Natural killer cell treated with Interleukin-12 subunit alpha and Interleukin-12 subunit beta and Interleukin-15 and Interleukin-18, amount 100 ng/mL, for 72 hours (primary cell): Measurements from ENCODE around the gene SNCAIP. TPM values are rescaled to one million over a fixed set of nuclear protein-coding genes. Genes with fewer than 3 reads are reported as not detected.
"Not testable (repeated sequence)": the region's sequence is repeated elsewhere in the genome, so short reads cannot be mapped to it uniquely, and the experiment has no call there.

Source experiments
- ATAC-seq, 2 donors: fragments of 150-1000 bp; cut with Tn5 transposase in 1 of 2; sonication (Bioruptor Pico), chemical (Tn5 transposase) in 1 of 2; 2 replicates each; pipeline ENCODE4 v1.10.0; 2021
- DNase-seq: peaks from one replicate; pipeline ENCODE4 v3.0.0; 2022; ENCODE audit warnings: low spot score
- H3K27ac Mint-ChIP-seq, 2 donors: 1 replicate in 1 of 2; 2 replicates in 1 of 2; pipeline ENCODE4 v1.8.0; 2022; ENCODE audit warnings: mixed read lengths in 2 of 2, mild to moderate bottlenecking in 1 of 2, moderate library complexity in 1 of 2
- H3K27me3 Mint-ChIP-seq, 2 donors: 1 replicate in 1 of 2; 2 replicates in 1 of 2; pipeline ENCODE4 v1.8.0; 2022; ENCODE audit warnings: mixed read lengths in 2 of 2
- H3K36me3 Mint-ChIP-seq: one replicate; pipeline ENCODE4 v1.8.0; 2022; ENCODE audit warnings: mixed read lengths
- H3K4me1 Mint-ChIP-seq, 2 donors: 1 replicate in 1 of 2; 2 replicates in 1 of 2; pipeline ENCODE4 v1.8.0; 2022; ENCODE audit warnings: low read depth in 2 of 2, mixed read lengths in 2 of 2, mild to moderate bottlenecking in 1 of 2
- H3K4me3 Mint-ChIP-seq: one replicate; pipeline ENCODE4 v1.8.0; 2022; ENCODE audit warnings: mixed read lengths
- H3K9me3 Mint-ChIP-seq: 2 replicates; pipeline ENCODE4 v1.8.0; 2022; ENCODE audit warnings: mixed read lengths
- total RNA-seq, 2 donors: library from RNA; stranded (reverse); gene quantifications; one replicate each; pipeline ENCODE4 v1.2.3, GENCODE V29; 2022

SNCAIP gene
- total RNA-seq, 2 donors from 2014 or later = not detected

- no peaks in the 10 kb centered on the region for H3K27me3 Mint-ChIP-seq
Measured at GRCh38 chr5:122356855-122357254, 44.8 kb downstream of the SNCAIP start.

GRCh38 chr5:122358372-122358979, 46.4 kb downstream of the SNCAIP start:
- H3K27me3 Mint-ChIP-seq = no peaks in the 10 kb centered on the region
- H3K36me3 Mint-ChIP-seq = no peaks in the 10 kb centered on the region
- ATAC-seq (no peak), DNase-seq (no peak)
- no peaks in the 10 kb centered on the region for H3K4me1 Mint-ChIP-seq
- H3K4me3 Mint-ChIP-seq = no peak overlapping the region
- no peak overlapping the region for H3K27ac Mint-ChIP-seq
- H3K9me3 Mint-ChIP-seq = peaks cover 6% of the 10 kb centered on the region

More at GRCh38 chr5:122356855-122357254, 44.8 kb downstream of the SNCAIP start:
- Mint-ChIP-seq H3K36me3 (no peaks in the 10 kb centered on the region), H3K4me3 (no peak overlapping the region), H3K27ac (no peak overlapping the region), H3K9me3 (peaks cover 6% of the 10 kb centered on the region), H3K4me1 (no peaks in the 10 kb centered on the region)
- no peak for DNase-seq
- no peak for ATAC-seq

- DNase-seq (no peak), ATAC-seq (no peak)
- Mint-ChIP-seq H3K9me3 (peaks cover 15% of the 10 kb centered on the region), H3K4me3 (no peak overlapping the region), H3K4me1 (no peaks in the 10 kb centered on the region), H3K27me3 (no peaks in the 10 kb centered on the region), H3K36me3 (no peaks in the 10 kb centered on the region), H3K27ac (no peak overlapping the region)
Measured at GRCh38 chr5:122362361-122362760, 50.3 kb downstream of the SNCAIP start.

- DNase-seq = no peak
- no peaks in the 10 kb centered on the region for H3K27me3 Mint-ChIP-seq
- H3K27ac Mint-ChIP-seq = no peak overlapping the region
- no peak overlapping the region for H3K4me3 Mint-ChIP-seq
- peaks cover 15% of the 10 kb centered on the region for H3K9me3 Mint-ChIP-seq
- ATAC-seq = no peak
- H3K4me1 Mint-ChIP-seq = no peaks in the 10 kb centered on the region
- H3K36me3 Mint-ChIP-seq = no peaks in the 10 kb centered on the region
Measured at GRCh38 chr5:122363623-122364022, 51.6 kb downstream of the SNCAIP start.

- H3K4me3 Mint-ChIP-seq = no peak overlapping the region
- H3K27ac Mint-ChIP-seq = no peak overlapping the region
- DNase-seq (no peak), ATAC-seq (no peak)
- H3K4me1 Mint-ChIP-seq = no peaks in the 10 kb centered on the region
- no peaks in the 10 kb centered on the region for H3K27me3 Mint-ChIP-seq
- H3K9me3 Mint-ChIP-seq = peaks cover 17% of the 10 kb centered on the region
- H3K36me3 Mint-ChIP-seq = no peaks in the 10 kb centered on the region
Measured at GRCh38 chr5:122366501-122366900, 54.5 kb downstream of the SNCAIP start.

GRCh38 chr5:122367456-122367855, 55.4 kb downstream of the SNCAIP start:
- Mint-ChIP-seq H3K4me3 (no peak overlapping the region), H3K36me3 (no peaks in the 10 kb centered on the region), H3K27me3 (no peaks in the 10 kb centered on the region), H3K4me1 (no peaks in the 10 kb centered on the region), H3K27ac (no peak overlapping the region), H3K9me3 (peaks cover 17% of the 10 kb centered on the region)
- DNase-seq (no peak), ATAC-seq (no peak)

GRCh38 chr5:122368510-122369251, 56.6 kb downstream of the SNCAIP start:
- DNase-seq (no peak), ATAC-seq (no peak)
- H3K27me3 Mint-ChIP-seq = no peaks in the 10 kb centered on the region
- peaks cover 20% of the 10 kb centered on the region for H3K9me3 Mint-ChIP-seq
- H3K36me3 Mint-ChIP-seq = no peaks in the 10 kb centered on the region
- no peak overlapping the region for H3K4me3 Mint-ChIP-seq
- no peaks in the 10 kb centered on the region for H3K4me1 Mint-ChIP-seq
- H3K27ac Mint-ChIP-seq = no peak overlapping the region

- Mint-ChIP-seq H3K4me3 (no peak overlapping the region), H3K36me3 (no peaks in the 10 kb centered on the region), H3K4me1 (no peaks in the 10 kb centered on the region), H3K27ac (no peak overlapping the region), H3K27me3 (no peaks in the 10 kb centered on the region), H3K9me3 (peaks cover 20% of the 10 kb centered on the region)
- DNase-seq (no peak), ATAC-seq (no peak)
Measured at GRCh38 chr5:122369253-122369815, 57.3 kb downstream of the SNCAIP start.

- Mint-ChIP-seq H3K27ac (no peak overlapping the region), H3K27me3 (no peaks in the 10 kb centered on the region), H3K4me3 (no peak overlapping the region), H3K4me1 (no peaks in the 10 kb centered on the region), H3K36me3 (no peaks in the 10 kb centered on the region), H3K9me3 (peaks cover 15% of the 10 kb centered on the region)
- no peak for ATAC-seq
- DNase-seq = no peak
Measured at GRCh38 chr5:122371511-122372151, 59.6 kb downstream of the SNCAIP start.

GRCh38 chr5:122374110-122374509, 62.1 kb downstream of the SNCAIP start:
- Mint-ChIP-seq H3K9me3 (peaks cover 11% of the 10 kb centered on the region), H3K4me3 (no peak overlapping the region), H3K27ac (no peak overlapping the region), H3K27me3 (no peaks in the 10 kb centered on the region), H3K4me1 (no peaks in the 10 kb centered on the region), H3K36me3 (no peaks in the 10 kb centered on the region)
- DNase-seq (no peak), ATAC-seq (no peak)

GRCh38 chr5:122375801-122376200, 63.8 kb downstream of the SNCAIP start:
- no peaks in the 10 kb centered on the region for H3K36me3 Mint-ChIP-seq
- ATAC-seq = no peak
- H3K27me3 Mint-ChIP-seq = no peaks in the 10 kb centered on the region
- H3K27ac Mint-ChIP-seq = no peak overlapping the region
- no peak for DNase-seq
- no peaks in the 10 kb centered on the region for H3K4me1 Mint-ChIP-seq
- peaks cover 10% of the 10 kb centered on the region for H3K9me3 Mint-ChIP-seq
- no peak overlapping the region for H3K4me3 Mint-ChIP-seq

- Mint-ChIP-seq H3K4me3 (no peak overlapping the region), H3K4me1 (no peaks in the 10 kb centered on the region), H3K27ac (no peak overlapping the region), H3K27me3 (no peaks in the 10 kb centered on the region), H3K9me3 (peaks cover 10% of the 10 kb centered on the region), H3K36me3 (no peaks in the 10 kb centered on the region)
- ATAC-seq = no peak
- DNase-seq = no peak
Measured at GRCh38 chr5:122376250-122376649, 64.2 kb downstream of the SNCAIP start.

- Mint-ChIP-seq H3K4me3 (no peak overlapping the region), H3K27ac (no peak overlapping the region), H3K4me1 (no peaks in the 10 kb centered on the region), H3K36me3 (no peaks in the 10 kb centered on the region), H3K27me3 (no peaks in the 10 kb centered on the region), H3K9me3 (peaks cover 10% of the 10 kb centered on the region)
- ATAC-seq (no peak), DNase-seq (no peak)
Measured at GRCh38 chr5:122377026-122377425, 65.0 kb downstream of the SNCAIP start.

GRCh38 chr5:122382938-122383337, 70.9 kb downstream of the SNCAIP start:
- not testable (repeated sequence) for H3K36me3 Mint-ChIP-seq, H3K27me3 Mint-ChIP-seq, ATAC-seq, DNase-seq, H3K4me1 Mint-ChIP-seq, H3K9me3 Mint-ChIP-seq, H3K27ac Mint-ChIP-seq, H3K4me3 Mint-ChIP-seq
